NB4 (cell line): Measurements from ENCODE around the gene ITPR2.

Source experiments
- DNase-seq: peaks from one replicate; pipeline ENCODE4 v3.0.0; 2010; ENCODE audit warnings: low read depth
- H3K4me3 ChIP-seq: one replicate; pipeline ENCODE4 v1.5.1; 2011; ENCODE audit warnings: mild to moderate bottlenecking, low read depth, low read length, moderate library complexity
- MYC ChIP-seq: IDR thresholded peaks from 2 replicates; pipeline ENCODE4 v1.6.1; 2011; ENCODE audit warnings: low read depth, low read length
- POLR2A ChIP-seq: IDR thresholded peaks from 2 replicates; pipeline ENCODE4 v1.6.1; 2011; ENCODE audit warnings: mild to moderate bottlenecking; ENCODE audit not compliant: insufficient read length; ENCODE audit errors: extremely low read depth
- TF ChIP-seq, protein P1 (sequence below): IDR thresholded peaks from one replicate; pipeline ENCODE4 v1.5.1; 2012; ENCODE audit warnings: low read depth, low read length
- TF ChIP-seq, protein P2 (sequence below): IDR thresholded peaks from 2 replicates; pipeline ENCODE4 v1.6.1; 2011; ENCODE audit warnings: low read depth, low read length

ITPR2 gene

DNA sequence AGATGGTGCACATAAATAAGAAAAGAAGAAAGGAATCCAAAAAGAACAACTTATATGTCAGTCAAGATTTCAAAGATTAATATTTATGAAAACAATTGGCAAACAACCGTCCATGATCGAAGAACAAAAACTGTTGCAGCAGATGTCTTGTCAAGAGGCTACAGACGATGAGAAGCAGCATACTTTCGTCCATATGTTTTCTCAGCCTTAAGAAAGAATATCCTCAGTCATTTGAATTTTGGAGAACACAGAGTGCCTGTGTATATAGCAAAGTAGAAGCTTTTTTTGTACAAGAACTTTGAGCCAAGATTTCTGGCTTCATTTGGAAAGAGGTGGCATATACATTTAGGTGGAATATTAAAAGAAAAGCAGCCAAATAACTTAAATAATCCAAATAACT lies 297.2 kb downstream of the ITPR2 start:
- TF ChIP-seq MYC = no peak
- TF ChIP-seq, protein P1, sequence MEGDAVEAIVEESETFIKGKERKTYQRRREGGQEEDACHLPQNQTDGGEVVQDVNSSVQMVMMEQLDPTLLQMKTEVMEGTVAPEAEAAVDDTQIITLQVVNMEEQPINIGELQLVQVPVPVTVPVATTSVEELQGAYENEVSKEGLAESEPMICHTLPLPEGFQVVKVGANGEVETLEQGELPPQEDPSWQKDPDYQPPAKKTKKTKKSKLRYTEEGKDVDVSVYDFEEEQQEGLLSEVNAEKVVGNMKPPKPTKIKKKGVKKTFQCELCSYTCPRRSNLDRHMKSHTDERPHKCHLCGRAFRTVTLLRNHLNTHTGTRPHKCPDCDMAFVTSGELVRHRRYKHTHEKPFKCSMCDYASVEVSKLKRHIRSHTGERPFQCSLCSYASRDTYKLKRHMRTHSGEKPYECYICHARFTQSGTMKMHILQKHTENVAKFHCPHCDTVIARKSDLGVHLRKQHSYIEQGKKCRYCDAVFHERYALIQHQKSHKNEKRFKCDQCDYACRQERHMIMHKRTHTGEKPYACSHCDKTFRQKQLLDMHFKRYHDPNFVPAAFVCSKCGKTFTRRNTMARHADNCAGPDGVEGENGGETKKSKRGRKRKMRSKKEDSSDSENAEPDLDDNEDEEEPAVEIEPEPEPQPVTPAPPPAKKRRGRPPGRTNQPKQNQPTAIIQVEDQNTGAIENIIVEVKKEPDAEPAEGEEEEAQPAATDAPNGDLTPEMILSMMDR = no peak
- no peak for TF ChIP-seq POLR2A
- TF ChIP-seq, protein P2, sequence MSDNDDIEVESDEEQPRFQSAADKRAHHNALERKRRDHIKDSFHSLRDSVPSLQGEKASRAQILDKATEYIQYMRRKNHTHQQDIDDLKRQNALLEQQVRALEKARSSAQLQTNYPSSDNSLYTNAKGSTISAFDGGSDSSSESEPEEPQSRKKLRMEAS = no peak
- no peak overlapping the region for H3K4me3 ChIP-seq

DNA sequence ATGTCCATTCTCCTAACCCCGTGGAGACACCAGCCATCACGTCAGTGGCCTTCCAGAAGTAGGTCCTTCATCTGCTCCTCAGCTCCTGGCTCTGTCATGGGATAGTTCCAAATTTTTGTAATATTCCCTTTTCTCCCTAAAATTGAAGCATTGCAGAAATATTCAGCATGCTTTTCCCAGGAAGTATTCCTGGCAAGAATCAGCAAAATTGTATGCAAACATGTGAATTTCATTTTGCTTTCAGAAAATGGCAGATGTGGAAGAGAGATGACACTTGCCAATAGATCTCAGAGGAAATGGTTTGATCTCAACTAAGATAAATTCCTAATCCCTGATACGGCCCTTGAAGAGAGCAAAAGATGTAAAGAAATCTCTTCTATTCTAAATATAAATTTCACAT lies 298.9 kb downstream of the ITPR2 start:
- TF ChIP-seq, protein P1 = no peak
- TF ChIP-seq MYC (no peak), POLR2A (no peak)
- TF ChIP-seq, protein P2 = no peak
- no peak for DNase-seq
- no peak overlapping the region for H3K4me3 ChIP-seq

More for the DNA sequence above, 297.2 kb downstream of the ITPR2 start:
- no peak for DNase-seq

DNA sequence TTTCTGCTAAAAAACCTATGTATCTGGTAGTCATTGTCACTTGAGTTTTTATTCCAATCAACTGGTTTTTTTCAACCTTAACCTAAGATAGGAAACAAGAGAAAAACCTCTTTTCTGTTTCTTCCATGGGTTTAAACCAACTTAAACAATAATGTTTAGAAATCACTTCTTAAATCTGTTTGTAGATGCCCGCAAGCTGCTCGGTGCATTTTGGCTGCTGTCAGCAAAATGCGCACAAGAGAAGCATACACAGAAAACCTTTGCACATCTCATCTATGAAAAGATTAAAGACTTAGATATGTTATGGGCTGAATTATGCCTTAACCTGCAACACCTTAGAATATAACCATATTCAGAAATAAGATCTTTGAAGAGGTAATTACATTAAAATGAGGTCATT lies 299.8 kb downstream of the ITPR2 start:
- TF ChIP-seq POLR2A = no peak
- no peak for TF ChIP-seq MYC
- no peak overlapping the region for H3K4me3 ChIP-seq
- DNase-seq = no peak

DNA sequence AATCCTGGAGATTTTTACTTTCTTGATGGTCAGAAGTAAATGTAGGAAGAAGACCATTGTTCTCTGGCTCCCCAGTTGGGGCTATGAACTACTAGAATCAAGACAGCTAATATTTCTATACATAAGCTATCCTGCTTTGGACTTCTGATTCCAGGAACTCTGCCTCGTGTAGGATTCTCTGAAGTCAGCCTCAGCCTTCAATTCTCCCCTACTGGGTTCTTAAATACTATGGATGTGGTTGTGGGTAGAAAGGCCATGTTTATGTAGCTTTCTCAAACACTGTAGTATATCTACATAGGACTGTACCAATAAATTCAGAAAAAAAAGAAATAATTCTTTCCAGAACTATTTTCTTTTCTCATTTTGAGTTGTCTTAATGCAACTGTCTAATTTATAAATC lies 302.5 kb downstream of the ITPR2 start:
- TF ChIP-seq, protein P1 = no peak
- TF ChIP-seq, protein P2 = no peak
- TF ChIP-seq MYC (no peak), POLR2A (no peak)
- no peak overlapping the region for H3K4me3 ChIP-seq
- DNase-seq = no peak

DNA sequence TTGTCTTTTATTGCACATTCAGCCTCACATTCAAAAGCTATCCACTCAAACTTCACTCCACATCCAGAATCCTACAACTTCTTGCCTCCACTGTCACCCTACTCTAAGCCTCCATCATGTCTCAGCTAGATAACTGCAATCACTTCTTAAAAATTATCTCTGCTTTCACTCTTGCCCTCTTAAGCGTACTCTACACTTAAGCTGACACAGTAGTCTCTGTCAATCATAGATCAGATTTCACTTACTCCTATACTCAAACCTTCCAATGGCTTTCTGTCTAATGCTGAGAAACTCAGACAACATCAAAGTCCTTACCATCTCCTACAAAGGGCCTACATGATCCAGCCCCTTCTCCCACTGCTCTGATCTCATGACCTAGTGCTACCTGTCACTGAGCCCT lies 304.1 kb downstream of the ITPR2 start:
- DNase-seq = no peak
- H3K4me3 ChIP-seq = no peak overlapping the region
- TF ChIP-seq, protein P1 = no peak
- TF ChIP-seq, protein P2 = no peak
- TF ChIP-seq POLR2A = no peak
- no peak for TF ChIP-seq MYC

DNA sequence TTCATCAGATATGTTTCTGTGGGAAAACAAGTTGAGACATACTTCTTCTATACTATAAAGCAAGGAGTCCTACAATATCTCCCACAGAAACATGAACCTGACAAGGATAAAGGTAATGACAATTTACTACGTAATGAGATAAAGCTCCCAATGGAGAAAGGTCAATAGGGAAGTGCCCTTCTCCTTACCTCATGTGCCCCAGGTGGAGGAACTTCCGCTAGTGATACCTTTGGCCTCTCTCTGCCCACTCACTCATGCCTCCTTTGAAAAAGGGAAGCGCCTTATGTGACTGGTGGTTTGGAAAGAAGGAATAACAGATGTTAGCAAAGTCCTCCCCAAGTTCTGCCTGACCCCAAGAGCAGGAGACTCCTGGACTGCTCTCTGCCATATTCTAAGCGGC lies 305.3 kb downstream of the ITPR2 start:
- no peak for DNase-seq
- H3K4me3 ChIP-seq = no peak overlapping the region
- TF ChIP-seq, protein P1 = no peak
- TF ChIP-seq POLR2A = no peak
- TF ChIP-seq, protein P2 = no peak
- no peak for TF ChIP-seq MYC
